GM13976 (cell line): ENCODE measurements around the gene MPRIP.
"Not testable (repeated sequence)": the region's sequence is repeated elsewhere in the genome, so short reads cannot be mapped to it uniquely, and the experiment has no call there.

Source experiments
- DNase-seq: peaks from one replicate; pipeline ENCODE4 v3.0.0; 2012; ENCODE audit warnings: low spot score
- in situ Hi-C: fragments of 300-500 bp; cut with MboI; formaldehyde crosslinking; loops from one replicate; pipeline ENCODE4 v1.12.0; 2022; ENCODE audit warnings: low sequenced_read_pairs, mixed read lengths, inconsistent platforms; ENCODE audit not compliant: unreplicated experiment
- TF ChIP-seq, protein P1 (sequence below): IDR thresholded peaks from 2 replicates; pipeline ENCODE4 v1.5.1; 2012; ENCODE audit warnings: borderline replicate concordance, mild to moderate bottlenecking; ENCODE audit not compliant: insufficient read depth; ENCODE audit errors: extremely low read depth, missing control alignments, control extremely low read depth

The MPRIP gene

DNA sequence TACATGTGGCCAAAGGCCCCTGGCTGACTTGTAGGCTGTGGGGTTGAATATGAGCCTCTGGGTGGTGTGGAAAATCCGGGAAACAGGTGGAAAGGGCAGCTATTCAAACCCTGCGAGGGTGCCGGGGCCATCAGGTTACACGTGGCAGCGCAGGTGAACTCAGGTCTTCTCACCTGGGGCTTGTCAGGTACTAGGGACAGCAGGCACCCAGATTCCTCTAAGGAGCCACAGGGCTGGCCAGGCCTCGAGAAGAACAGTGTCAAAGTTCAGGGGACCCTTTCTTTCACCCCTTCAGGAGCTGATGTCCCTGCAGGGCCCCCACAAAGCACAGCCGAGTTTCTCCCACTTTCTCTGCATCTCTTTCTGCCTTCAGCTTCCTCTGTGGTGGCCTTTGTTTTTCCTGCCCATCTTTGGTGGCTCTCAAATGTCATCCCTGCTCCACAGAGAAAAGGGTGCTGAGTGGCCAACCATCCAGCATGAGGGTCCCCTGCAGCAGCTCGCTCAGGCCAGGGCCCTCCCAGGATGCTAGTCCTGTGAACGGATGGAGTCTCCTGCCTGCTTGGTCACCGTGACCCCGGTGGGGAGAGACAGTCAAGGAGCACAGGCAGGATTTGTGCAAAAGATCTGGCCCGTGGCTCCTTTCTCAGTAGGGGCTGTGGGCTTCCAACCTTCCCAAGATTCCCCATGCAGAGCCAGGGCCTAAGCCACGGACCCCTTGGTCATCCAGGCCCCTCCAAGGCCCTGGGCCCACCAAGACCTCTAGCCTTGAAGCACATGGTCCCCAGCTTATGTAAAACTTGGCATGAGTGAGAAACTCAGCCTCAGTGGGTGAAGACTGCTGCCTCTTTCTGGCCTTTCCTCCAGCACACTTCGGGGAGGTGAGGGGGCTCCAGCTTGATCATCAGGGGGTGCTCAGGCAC, 28.2 kb upstream of the MPRIP start:
- DNase-seq, in situ Hi-C loops: not testable (repeated sequence)

DNA sequence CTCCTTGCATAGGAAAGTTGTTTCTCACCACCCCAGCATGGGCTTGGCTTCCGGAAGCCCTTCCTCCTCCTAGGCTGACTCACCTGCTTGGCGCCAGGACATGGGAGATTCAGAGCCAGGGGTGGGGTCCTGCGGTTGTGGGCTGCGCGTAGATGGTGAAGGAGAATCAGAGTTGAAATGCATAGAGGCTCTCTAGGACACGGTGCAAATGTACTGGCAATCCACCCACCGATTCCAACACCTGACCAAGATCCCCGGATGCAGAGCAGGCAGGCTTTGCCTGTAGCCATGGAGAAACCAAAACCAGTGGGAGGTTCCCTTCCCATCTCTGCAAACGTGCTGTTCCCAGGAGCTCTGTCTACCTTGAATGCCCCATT, 27.5 kb upstream of the MPRIP start:
- in situ Hi-C loops, DNase-seq: not testable (repeated sequence)

DNA sequence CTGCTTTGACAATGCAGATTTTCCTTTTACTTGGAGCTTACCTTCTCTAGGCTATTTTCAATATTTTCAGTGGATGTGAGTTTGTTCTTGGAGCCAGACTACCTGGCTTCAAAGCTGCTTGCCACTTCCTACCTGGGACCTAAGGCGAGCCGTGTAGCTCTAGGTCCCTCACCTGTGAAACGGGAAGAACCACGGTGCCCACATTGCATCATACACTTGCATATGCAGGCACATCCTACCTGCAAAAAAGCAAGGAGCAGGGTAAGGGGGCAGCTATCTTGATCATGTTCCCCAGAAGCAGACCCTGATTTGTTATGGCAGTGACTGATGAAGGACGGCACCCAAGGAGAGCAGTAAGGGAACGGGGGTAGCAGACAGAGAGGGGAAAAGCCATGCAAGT, 27.0 kb upstream of the MPRIP start:
- TF ChIP-seq, protein P1, sequence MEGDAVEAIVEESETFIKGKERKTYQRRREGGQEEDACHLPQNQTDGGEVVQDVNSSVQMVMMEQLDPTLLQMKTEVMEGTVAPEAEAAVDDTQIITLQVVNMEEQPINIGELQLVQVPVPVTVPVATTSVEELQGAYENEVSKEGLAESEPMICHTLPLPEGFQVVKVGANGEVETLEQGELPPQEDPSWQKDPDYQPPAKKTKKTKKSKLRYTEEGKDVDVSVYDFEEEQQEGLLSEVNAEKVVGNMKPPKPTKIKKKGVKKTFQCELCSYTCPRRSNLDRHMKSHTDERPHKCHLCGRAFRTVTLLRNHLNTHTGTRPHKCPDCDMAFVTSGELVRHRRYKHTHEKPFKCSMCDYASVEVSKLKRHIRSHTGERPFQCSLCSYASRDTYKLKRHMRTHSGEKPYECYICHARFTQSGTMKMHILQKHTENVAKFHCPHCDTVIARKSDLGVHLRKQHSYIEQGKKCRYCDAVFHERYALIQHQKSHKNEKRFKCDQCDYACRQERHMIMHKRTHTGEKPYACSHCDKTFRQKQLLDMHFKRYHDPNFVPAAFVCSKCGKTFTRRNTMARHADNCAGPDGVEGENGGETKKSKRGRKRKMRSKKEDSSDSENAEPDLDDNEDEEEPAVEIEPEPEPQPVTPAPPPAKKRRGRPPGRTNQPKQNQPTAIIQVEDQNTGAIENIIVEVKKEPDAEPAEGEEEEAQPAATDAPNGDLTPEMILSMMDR = no peak
- in situ Hi-C loops = no loop called here
- DNase-seq = no peak

DNA sequence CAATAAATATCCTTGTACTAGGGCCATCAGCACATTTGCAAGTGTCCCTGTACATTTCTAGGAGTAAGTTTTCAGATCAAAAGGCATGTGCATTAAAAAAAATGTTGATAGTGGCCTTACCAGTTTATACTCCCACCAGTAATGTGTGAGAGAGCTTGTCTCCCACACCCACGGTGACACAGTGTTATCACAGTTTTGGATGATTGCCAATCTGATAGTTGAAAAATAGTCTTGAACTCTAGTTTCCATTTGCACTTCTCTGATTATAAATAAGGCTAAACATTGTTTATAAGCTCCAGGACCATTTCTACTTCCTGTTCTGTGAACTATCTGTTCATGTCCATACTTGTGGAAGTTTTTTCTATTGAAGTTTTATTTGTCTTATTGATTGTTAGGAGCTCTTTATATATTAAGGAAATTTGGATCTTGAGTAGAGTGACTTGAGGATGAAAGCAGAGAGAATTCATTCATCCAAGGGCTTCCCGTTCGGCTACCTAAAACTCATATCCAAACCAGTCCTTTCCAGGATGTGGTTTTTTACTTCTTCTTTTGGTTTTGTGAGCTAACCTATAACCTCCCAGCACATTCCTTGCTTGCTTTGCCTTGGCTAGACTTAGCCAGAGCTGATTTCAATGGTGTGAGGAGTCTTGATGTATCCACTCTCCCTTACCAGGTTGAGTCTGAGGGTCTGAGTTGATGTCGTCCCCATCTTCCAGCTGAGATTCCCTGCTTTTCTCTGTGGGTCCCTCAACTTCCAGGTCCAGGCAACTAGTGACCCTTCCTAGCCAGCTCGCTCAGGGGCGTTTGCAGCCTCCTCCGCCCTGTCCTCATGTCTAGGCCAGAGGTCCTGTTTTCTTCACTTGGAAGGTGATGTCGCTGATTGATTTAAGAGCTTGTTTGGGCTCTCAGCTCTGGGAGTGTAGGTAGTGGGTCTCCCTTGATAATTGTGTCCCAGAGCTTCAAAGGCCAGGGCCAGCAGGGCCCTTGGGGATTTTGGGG, 25.8 kb upstream of the MPRIP start:
- in situ Hi-C loops, DNase-seq: not testable (repeated sequence)

DNA sequence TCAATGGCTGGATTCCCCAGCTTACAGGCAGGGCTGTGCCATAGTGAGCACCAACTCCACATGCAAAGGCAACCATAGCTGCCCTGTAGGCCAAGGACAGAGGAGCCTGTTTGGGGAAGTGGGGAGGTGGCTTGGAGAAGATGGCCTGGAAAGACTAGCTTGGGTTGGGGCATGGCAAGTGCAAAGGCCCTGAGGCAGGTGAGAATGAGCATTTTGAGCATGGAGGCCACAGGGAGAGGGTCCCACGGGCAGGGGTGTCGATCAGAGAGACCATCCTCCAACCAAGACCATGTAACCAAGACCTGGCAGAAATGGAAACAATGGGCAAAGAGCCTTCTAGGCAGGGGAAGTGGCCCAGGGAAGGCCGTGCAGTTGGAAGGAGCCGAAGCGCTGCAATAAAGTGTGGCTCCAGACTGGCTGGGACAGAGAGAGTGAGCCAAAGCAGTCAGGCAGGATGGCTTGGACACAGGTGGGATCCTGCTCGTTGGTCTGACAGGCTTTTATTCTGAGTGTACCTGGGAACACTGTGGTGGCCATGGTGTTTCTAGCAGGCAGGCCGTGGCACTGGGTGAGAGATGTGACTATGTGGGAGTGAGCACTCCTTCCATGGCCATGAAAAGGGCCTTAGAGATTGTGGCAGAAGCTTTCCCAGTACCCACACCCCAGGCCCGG, 24.8 kb upstream of the MPRIP start:
- DNase-seq = no peak
- TF ChIP-seq, protein P1 = no peak
- in situ Hi-C loops = no loop called here

DNA sequence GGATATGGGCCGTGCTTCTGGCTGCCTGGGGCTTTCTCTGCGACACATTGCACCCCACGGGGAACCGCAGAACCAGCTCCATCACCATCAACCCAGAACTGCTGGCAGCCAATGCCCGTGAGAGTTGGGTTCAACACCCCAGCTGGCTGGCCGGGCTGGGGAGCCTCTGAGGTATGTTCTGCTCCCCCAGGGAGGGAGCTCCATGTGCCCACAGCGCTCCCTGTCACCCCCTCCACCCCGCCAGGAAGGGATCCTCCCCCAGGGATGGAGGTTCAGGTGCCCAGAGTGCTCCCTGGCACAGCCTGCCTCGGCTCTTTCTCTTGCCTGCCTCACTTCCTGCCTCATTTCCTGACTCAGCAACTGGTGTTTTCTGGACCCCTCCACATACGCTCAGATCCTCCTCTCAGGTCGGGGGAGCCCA, 24.2 kb upstream of the MPRIP start:
- DNase-seq = no peak
- in situ Hi-C loops = no loop called here

DNA sequence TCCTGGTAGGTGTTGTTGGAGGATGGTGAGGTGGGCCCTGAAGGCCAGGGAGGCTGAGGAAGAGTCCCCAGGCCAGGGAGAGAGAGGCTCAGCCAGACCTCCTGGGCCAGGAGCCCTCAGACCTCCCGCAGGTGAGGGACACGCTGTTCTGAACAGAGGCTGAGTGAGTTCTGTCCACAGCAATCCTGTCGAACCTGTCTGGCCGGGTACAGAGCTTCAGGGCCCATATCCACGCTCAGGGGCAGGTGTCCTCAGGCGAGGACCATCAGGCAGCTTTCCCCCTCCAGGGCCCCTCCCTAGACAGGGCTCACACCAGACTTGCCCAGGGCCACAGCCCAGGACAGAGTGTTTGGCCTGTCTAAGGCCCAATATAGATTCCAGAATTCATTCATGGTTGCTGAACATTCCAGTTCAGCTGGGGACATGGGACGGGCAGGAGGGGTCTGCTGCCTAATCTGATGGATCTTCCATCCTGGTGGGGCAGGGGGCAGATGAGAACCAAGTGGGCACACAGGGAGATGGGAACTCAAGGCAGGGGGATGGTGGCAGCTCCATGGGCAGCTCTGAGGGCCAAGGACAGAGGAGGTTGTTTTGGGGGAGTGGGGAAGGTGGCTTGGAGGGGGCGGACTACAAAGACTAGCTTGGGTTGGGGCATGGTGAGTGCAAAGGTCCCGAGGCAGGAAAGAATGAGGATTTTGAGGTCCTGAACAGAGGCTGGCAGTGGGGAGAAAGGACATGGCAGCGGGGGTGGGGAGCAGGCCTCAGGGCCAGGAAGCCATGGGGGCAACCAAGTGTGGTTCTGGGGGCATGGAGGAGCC, 23.4 kb upstream of the MPRIP start:
- TF ChIP-seq, protein P1 = no peak
- in situ Hi-C loops = no loop called here
- DNase-seq = no peak

More for the DNA sequence above, 24.2 kb upstream of the MPRIP start:
- TF ChIP-seq, protein P1 = no peak
